Mammary epithelial cell (primary cell): ENCODE results near the gene RCBTB1.

Experiments
- EZH2 ChIP-seq: IDR thresholded peaks from 2 replicates; pipeline ENCODE4 v1.6.1; 2012; ENCODE audit warnings: low read length, inconsistent platforms, borderline replicate concordance
- TF ChIP-seq, protein P1 (sequence below), 2 donors: IDR thresholded peaks in 1 of 2; conservative IDR thresholded peaks in 1 of 2; 2 replicates each; pipeline ENCODE4 v1.5.1; 2011 to 2012; ENCODE audit warnings: inconsistent platforms in 2 of 2, low read length in 2 of 2, mild to moderate bottlenecking in 2 of 2, control low read depth in 1 of 2, low read depth in 1 of 2; ENCODE audit not compliant: insufficient read depth in 1 of 2; ENCODE audit errors: extremely low read depth in 1 of 2

GRCh38 chr13:49632156-49632555 lies 46.8 kb upstream of the RCBTB1 start:
- TF ChIP-seq, protein P1, sequence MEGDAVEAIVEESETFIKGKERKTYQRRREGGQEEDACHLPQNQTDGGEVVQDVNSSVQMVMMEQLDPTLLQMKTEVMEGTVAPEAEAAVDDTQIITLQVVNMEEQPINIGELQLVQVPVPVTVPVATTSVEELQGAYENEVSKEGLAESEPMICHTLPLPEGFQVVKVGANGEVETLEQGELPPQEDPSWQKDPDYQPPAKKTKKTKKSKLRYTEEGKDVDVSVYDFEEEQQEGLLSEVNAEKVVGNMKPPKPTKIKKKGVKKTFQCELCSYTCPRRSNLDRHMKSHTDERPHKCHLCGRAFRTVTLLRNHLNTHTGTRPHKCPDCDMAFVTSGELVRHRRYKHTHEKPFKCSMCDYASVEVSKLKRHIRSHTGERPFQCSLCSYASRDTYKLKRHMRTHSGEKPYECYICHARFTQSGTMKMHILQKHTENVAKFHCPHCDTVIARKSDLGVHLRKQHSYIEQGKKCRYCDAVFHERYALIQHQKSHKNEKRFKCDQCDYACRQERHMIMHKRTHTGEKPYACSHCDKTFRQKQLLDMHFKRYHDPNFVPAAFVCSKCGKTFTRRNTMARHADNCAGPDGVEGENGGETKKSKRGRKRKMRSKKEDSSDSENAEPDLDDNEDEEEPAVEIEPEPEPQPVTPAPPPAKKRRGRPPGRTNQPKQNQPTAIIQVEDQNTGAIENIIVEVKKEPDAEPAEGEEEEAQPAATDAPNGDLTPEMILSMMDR (conservative IDR thresholded peaks at IDR 0.05 in 1 of 2, IDR thresholded peaks at IDR 0.05 in 1 of 2; ENCODE audit: extremely low read depth in 1 of 2, insufficient read depth in 1 of 2, low read depth in 1 of 2, low read length in 2 of 2), result no peak
- no peak for TF ChIP-seq EZH2
